GM12873 (cell line): ENCODE results near the gene ZNF417.

ENCODE experiments used
- TF ChIP-seq, protein P1 (sequence below): IDR thresholded peaks from 2 replicates; pipeline ENCODE4 v1.5.1; 2012; ENCODE audit warnings: low read depth, mild to moderate bottlenecking, moderate library complexity, low read length, control low read depth; ENCODE audit not compliant: insufficient read depth; ENCODE audit errors: missing control alignments

Gene ZNF417

DNA sequence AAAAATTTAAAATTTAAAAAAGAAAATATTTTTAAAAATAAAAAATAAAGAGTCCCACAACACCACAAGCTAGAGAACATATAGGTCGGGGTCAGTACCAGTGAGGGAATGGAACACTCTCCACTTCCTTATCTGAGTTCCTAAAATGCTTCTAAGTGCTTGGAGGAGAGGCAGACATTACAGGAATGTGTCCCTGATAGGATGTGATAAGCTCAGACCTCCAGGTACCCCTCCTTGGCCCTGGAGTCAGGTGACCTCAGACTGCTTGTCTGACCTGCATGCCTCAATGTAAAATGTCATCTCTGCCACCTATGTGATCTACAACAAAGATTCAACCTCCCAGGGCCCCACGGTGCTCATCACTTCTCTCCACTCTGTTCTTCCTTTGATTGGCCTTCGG, 30.3 kb downstream of the ZNF417 start:
- TF ChIP-seq, protein P1, sequence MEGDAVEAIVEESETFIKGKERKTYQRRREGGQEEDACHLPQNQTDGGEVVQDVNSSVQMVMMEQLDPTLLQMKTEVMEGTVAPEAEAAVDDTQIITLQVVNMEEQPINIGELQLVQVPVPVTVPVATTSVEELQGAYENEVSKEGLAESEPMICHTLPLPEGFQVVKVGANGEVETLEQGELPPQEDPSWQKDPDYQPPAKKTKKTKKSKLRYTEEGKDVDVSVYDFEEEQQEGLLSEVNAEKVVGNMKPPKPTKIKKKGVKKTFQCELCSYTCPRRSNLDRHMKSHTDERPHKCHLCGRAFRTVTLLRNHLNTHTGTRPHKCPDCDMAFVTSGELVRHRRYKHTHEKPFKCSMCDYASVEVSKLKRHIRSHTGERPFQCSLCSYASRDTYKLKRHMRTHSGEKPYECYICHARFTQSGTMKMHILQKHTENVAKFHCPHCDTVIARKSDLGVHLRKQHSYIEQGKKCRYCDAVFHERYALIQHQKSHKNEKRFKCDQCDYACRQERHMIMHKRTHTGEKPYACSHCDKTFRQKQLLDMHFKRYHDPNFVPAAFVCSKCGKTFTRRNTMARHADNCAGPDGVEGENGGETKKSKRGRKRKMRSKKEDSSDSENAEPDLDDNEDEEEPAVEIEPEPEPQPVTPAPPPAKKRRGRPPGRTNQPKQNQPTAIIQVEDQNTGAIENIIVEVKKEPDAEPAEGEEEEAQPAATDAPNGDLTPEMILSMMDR, result no peak

DNA sequence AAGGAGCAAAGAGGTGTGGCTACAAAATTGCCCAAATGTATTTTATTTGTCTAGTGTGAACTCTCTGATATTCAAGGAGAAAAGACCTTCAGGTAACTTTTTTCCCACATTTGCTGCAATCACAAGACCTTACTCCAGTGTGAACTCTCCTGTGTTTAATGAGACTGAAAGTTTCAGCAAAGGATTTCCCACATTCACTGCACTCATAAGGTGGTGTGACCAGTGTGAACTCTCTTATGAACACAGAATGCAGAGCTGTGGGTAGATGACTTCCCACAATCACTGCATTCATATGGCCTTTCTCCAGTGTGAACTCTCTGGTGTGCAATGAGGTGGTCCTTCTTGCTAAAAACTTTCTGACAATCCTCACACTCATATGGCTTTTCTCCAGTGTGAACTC, 43.9 kb downstream of the ZNF417 start:
- TF ChIP-seq, protein P1, result no peak

DNA sequence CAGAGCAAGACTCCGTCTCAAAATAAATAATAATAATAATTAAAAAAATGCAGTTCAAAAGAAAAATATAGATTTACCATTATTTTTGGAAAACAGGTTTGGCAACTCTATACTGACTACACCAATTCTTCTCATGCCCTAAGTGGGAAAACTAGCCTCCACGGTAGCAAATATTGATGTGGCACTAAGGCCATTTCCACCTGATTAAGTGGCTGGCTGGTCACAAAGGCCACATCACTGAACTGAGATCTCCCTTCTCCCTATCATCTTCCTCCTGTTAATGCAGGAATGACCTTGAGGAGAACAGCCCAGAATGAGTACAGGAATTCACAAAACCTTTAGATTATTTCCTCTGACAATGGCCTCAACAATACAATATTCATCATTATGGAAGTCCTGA, 46.2 kb downstream of the ZNF417 start:
- TF ChIP-seq, protein P1, result no peak

DNA sequence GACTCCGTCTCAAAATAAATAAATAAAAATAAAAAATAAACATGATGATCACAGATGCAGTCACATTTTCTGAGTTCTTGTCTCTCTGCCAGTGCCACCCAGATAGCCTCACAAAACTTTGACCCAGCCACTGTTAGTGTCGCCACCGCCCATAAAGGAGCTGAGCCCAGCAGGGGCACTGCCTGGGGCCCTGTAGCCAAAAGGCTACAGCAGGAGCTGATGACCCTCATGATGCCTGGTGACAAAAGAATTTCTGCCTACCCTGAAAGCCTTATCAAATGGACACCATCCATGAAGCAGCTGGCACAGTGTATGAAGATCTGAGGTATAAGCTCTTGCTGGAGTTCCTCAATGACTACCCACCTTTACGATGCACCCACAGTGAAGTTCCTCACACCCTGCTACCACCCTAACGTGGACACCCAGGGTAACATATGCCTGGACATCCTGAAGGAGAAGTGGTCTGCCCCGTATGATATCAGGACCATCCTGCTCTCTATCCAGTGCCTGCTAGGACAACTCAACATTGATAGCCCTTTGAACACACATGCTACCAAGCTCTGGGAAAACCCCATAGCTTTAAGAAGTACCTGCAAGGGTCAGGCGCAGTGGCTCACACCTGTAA, 48.4 kb downstream of the ZNF417 start:
- TF ChIP-seq, protein P1, result no peak
